HG02938 (cell line): ENCODE results near the gene STX4.

ENCODE experiments used
- ATAC-seq: cut with Tn5 transposase; IDR thresholded peaks from one replicate; pipeline ENCODE4 v1.9.1; 2021; ENCODE audit warnings: mild to moderate bottlenecking, moderate library complexity; ENCODE audit not compliant: unreplicated experiment

The STX4 gene

DNA sequence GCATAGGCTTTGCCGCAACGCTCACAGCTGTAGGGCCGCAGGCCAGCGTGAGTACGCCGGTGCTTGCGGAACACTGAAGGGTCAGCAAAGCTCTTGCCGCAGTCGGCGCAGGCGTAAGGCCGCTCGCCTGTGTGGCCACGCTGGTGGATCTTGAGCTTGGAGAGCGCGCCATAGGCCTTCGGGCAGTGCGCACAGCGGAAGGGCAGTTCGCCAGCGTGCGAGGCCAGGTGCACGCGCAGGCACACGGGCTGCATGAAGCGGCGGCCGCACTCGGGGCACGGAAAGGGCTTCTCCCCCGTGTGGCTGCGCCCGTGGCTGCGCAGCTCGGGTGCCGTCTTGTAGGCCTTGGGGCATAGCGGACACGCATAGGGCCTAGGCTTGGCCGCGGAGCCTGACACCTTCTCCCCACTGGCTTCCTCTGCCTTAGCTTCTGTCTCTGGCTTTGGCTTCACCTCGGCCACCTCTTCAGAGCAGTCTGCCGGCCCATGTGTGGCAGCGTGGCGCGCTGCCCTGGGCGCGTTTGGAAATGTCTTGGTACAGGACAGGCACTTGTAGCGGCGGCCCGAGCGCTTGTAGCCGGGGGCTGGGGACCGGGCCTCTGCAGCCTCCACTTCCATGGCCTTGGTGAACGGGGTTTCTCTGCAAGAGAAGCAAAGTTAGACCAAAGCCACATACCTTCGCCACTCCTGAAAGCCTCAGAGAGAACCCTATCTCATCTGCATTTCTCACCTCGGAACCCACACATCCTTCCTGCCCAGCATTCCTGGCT, 30.7 kb downstream of the STX4 start:
- ATAC-seq: no peak

DNA sequence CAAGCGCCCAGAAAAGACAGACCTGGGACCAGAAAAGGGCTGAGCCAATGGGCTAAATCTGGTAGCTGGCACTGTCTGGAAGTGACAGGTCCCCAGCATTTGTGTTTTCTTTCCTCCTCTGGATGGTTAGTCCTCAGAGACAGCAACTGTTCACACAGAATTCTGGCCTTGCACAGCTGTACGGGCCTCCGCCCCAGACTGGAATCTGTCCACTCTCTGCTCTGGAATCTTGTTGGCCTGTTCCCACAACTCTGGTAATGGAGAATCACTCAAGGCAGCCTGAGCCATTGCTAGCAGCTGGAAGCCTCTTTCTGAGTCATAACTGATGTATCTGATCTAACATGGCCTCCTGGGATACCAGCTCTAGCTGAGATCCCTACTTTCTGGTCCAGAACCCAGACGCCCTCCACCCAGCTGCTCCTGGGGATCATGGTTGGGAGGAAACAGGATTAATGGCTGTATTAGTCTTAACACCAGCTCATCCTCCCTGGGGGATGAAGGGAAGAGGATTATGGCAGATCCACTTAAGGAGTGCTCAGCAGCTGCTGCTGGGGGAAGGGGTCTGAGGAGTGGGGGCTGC, 31.6 kb downstream of the STX4 start:
- ATAC-seq: no peak

DNA sequence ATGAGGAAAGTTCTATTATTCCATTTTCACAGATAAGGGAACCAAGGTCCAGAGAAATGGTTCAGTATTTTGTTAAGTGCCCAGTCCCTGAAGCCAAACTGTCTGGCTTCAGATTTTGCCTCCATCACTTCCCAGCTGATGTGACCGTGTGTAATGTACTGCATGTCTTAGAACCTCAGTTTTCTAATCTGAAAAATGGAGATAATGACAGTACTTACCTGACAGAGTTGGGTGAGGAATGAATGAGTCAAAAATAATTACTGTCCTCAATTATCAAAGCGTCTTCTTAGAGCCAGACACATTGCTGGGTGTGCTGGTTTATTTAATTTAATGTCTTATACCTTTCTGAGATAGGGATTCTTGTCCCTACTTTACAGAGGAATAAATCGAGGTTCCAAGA, 34.0 kb downstream of the STX4 start:
- no peak for ATAC-seq

DNA sequence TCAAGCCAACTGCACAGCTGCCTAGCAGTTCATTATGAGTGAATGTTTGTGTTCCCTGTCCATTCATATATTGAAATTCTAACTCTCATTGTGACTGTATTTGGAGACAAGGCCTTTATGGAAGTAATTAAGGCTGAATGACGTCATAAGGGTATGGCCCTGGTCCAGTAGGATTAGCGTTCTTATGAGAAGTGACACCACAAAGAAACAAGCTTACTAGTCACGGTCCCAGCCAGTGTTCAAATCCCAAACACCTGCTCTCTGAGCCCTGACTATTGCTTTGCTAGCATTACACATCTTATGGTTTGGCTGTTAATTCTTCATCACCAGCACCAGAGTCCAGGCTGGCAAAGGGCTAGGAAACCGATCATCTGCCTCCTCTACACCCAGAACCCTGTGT, 38.5 kb downstream of the STX4 start:
- no peak for ATAC-seq

DNA sequence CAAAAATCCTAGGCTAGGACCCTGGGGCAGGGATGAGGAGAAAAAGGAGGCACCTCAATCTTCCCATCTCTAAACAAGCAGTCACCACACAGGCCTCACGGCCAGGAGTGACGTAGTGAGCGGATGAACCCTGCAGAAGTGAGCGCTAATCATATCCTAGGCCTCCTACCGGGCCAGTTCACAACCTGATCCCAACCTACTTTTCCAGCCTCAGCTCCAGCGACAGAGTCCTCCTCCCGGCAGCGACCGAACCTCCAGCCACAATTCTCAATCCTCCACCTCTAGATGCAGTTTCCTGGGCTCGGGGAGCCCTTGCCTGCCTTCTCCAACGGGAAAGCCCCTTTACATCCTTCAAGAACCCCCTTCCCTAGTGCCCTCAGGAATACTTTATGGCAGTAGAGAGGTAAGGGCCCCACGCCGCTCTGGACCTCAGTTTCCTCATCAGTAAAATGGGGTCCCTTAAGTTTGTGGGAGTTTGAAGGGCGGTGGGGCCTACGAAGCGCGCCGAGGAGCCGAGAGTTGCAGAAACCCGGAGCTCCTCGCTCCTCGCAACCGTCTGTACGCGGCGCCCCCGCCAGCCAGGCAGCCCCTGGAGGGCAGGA, 39.3 kb downstream of the STX4 start:
- ATAC-seq: no peak

DNA sequence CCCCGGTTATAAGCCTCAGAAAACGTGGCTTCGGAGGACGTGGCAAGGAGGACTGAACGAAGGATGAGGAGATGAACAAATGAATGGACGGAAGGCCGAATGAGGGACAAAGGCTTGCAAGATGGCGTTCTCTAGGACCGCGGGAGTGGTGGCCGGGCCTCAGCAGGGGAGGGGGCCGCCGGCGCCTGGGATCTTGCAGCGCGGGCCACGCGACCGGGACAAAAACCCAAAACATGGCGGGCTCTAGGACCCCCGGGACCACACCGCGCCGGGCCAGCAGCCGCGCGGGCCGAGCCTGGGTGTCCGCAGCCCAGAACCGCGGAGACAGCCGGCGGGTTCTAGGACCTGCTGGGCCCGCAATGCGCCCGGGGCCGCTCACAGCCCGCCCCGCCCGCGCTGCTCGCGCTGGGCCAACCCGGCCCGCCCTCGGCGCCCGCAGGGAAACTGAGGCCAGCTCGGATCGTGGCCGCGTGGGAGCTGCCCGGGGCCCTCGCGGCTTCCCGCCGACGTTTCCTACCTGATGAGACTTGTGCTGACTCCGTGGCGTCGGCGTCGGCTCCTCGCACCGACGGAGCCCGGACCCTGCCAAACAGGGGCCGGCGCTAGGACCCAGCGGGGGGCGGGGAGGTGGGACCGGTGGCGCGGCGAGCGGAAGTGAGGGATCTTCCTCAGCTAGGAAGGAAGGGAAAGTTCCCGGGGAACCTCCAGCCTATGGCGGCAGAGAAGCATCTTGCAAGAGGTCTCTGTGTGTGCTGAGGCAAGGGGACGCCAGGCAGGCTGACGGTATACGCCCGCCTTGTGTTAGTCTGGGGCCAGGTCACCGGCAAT, 40.0 kb downstream of the STX4 start:
- ATAC-seq: peak; percentile 49

DNA sequence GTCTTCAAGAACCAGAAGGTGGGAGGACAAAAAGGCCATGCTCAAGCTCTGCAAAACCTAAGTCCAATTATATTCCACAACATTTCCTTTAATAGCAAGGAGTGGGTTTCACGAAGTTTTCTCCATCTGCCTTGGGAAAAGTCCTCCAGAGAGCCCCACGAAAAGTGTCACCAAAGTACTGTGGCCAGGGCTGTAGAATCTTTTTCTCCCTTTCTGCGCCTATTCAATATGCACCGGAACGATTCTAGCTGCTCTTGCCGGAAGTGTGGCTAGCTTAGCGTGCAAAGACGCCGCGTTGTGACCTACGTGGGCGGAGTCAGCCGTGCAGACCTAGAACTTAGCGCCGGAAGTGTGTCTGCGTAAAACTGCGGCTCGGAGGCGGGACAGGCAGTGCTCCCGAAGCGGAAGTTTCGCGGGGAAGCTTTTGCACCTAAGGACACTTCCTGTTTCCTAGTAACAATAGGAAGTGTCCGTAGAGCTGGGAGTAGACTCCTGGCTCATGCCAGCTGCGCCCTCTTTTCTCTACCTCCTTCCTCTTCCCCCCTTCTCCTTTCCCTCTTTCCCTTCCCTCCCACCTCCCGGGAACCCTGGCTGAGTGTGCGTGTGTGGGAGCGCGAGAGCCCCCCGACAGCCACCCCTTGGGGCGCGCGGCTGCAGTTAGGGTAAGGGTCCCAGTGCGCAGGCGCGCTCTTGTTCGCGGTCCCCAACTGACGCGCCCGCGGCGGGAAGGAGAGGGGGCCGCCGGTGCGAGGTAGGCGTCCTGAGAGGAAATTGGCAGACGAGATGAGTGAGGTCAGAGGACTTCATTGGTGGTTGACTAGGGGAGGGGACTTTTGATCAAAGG, 40.8 kb downstream of the STX4 start, which contains the start of the genes ZNF646 and ZNF668:
ZNF646 (plus strand) TSS at position 453 of the 844 bp plus-strand sequence. CDS start 1,903 bp downstream, outside the sequence.
ZNF668 (minus strand) TSS at position 271 of the 844 bp plus-strand sequence. CDS start 9,781 bp downstream, outside the sequence.
- peak; percentile 67 for ATAC-seq

DNA sequence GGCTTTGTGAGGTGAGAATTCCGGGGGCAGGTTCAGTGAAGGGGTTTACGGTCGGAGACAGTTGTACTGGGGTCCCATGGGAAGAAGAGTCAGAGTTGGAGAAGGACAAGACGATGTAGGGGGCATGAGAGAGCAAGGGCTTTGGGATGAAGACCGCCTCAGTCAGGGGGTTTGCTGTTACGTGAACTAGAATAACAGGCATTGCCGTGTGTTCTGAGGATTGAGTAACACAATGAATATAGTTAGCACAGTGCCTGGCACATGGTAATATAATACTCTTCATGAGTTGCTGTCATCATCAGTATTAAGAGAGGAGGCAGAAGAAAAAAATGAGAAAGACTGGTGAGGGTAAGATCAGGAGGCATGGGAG, 41.4 kb downstream of the STX4 start:
- ATAC-seq: no peak

DNA sequence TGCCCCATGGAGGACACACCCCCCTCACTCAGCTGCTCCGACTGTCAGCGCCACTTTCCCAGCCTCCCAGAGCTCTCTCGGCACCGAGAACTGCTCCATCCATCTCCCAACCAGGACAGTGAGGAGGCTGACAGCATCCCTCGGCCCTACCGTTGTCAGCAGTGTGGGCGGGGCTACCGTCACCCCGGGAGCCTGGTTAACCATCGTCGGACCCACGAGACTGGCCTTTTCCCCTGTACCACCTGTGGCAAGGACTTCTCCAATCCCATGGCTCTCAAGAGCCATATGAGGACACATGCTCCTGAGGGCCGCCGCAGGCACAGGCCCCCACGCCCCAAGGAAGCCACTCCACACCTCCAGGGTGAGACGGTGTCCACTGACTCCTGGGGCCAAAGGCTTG, 43.0 kb downstream of the STX4 start:
- ATAC-seq: no peak

DNA sequence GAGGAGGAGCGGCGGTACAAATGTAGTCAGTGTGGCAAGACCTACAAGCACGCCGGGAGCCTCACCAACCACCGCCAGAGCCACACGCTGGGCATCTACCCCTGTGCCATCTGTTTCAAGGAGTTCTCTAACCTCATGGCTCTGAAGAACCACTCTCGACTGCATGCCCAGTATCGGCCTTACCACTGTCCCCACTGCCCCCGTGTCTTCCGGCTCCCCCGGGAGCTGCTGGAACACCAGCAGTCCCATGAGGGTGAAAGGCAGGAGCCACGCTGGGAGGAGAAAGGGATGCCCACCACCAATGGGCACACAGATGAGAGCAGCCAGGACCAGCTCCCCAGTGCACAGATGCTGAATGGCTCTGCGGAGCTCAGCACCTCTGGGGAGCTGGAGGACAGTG, 43.7 kb downstream of the STX4 start:
- no peak for ATAC-seq

DNA sequence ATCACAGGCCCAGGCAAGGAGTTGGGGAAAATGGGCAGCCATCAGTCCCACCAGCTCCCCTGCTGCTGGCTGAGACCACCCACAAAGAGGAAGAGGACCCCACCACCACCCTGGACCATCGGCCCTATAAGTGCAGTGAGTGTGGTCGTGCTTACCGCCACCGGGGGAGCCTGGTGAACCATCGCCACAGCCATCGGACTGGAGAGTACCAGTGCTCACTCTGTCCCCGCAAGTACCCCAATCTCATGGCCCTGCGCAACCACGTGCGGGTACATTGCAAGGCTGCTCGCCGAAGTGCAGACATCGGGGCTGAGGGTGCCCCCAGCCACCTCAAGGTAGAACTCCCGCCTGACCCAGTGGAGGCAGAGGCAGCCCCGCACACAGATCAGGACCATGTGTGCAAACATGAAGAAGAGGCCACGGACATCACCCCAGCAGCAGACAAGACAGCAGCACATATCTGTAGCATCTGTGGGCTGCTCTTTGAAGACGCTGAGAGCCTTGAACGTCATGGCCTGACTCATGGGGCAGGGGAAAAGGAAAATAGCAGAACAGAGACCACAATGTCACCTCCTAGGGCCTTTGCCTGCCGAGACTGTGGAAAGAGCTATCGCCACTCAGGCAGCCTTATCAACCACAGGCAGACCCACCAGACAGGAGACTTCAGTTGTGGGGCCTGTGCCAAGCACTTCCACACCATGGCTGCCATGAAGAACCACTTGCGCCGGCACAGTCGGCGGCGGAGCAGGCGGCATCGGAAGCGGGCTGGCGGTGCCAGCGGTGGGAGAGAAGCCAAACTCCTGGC, 44.4 kb downstream of the STX4 start:
- ATAC-seq: no peak

DNA sequence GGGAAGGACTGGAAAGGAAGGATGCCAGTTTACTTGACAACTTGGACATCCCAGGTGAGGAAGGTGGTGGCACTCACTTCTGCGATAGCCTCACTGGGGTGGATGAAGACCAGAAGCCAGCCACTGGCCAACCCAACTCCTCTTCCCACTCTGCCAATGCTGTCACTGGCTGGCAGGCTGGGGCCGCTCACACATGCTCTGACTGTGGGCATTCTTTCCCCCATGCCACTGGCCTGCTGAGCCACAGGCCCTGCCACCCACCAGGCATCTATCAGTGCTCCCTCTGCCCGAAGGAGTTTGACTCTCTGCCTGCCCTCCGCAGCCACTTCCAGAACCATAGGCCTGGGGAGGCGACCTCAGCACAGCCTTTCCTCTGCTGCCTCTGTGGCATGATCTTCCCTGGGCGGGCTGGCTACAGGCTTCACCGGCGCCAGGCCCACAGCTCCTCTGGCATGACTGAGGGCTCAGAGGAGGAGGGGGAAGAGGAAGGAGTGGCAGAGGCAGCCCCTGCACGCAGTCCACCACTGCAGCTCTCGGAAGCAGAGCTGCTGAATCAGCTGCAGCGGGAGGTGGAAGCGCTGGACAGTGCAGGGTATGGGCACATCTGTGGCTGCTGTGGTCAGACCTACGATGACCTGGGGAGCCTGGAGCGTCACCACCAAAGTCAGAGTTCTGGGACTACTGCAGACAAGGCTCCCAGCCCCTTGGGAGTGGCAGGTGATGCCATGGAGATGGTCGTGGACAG, 45.4 kb downstream of the STX4 start:
- ATAC-seq: no peak

DNA sequence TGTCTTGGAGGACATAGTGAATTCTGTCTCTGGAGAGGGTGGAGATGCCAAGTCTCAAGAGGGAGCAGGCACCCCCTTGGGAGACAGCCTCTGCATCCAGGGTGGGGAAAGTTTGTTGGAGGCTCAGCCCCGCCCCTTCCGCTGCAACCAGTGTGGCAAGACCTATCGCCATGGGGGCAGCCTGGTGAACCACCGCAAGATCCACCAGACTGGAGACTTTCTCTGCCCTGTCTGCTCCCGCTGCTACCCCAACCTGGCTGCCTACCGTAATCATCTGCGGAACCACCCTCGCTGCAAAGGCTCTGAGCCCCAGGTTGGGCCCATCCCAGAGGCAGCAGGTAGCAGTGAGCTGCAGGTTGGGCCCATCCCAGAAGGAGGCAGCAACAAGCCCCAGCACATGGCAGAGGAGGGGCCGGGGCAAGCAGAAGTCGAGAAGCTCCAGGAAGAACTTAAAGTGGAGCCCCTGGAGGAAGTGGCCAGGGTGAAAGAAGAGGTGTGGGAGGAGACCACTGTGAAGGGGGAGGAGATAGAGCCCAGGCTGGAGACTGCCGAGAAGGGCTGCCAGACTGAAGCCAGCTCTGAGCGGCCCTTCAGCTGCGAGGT, 46.1 kb downstream of the STX4 start:
- no peak for ATAC-seq

DNA sequence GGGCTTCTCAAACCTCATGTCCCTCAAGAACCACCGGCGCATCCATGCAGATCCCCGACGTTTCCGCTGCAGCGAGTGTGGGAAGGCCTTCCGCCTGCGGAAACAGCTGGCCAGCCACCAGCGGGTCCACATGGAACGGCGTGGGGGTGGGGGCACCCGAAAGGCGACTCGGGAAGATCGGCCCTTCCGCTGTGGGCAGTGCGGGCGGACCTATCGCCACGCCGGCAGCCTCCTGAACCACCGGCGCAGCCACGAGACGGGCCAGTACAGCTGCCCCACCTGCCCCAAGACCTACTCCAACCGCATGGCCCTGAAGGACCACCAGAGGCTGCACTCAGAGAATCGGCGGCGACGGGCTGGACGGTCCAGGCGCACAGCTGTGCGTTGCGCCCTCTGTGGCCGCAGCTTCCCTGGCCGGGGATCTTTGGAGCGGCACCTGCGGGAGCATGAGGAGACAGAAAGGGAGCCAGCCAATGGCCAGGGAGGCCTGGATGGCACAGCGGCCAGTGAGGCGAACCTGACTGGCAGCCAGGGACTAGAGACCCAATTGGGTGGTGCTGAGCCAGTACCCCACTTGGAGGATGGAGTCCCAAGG, 46.8 kb downstream of the STX4 start:
- ATAC-seq: no peak

DNA sequence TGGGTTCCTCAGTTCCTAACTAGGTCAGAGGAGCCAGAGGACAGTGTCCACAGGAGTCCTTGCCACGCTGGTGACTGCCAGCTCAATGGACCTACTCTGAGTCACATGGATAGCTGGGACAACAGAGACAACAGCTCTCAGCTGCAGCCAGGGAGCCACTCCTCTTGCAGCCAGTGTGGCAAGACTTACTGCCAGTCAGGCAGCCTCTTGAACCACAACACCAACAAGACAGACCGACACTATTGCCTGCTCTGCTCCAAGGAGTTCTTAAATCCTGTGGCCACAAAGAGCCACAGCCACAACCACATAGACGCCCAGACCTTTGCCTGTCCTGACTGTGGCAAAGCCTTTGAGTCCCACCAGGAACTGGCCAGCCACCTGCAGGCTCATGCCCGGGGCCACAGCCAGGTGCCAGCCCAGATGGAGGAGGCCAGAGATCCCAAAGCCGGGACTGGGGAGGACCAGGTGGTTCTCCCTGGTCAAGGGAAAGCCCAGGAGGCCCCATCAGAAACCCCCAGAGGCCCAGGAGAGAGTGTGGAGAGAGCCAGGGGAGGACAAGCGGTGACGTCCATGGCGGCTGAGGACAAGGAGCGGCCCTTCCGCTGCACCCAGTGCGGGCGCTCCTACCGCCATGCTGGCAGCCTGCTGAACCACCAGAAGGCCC, 47.5 kb downstream of the STX4 start:
- ATAC-seq: no peak

DNA sequence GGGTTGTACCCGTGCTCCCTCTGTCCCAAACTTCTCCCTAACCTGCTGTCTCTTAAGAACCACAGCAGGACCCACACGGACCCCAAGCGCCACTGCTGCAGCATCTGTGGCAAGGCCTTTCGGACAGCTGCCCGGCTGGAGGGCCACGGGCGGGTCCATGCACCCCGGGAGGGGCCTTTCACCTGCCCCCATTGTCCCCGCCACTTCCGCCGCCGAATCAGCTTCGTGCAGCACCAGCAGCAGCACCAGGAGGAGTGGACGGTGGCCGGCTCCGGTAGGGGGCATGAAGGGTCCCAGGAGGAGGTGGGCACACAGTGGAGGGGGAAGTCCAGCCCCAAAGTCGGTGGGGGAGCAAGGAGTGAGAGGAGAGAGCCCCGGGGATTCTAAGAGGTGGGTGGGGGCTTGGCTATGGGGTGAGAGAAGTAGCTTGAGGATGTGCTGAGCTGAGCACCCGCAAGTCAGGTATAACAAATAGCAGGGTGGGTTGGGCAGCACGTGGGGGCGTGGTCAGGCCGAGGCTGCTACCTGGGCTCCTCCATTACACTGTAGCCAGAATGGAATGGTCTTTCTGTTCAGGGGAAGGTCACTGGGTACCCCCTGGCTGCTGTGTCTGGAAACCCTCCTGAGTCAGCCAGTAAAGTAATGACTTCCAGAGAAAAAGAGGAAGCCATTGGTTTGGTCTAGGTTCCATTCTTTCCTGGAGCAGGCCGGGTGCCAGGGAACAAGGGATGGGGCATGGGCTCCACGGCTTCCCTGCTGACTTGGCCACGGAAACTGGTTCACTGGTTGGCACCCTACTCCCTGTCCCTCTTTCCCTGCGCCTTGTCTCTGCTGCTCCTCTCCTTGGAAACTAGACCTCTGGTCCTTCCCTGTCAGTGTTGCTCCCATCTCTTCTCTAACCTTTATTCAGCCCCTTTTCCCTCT, 48.3 kb downstream of the STX4 start:
- no peak for ATAC-seq
